ENCODE measurements around the gene ASS1.

ASS1 gene

DNA sequence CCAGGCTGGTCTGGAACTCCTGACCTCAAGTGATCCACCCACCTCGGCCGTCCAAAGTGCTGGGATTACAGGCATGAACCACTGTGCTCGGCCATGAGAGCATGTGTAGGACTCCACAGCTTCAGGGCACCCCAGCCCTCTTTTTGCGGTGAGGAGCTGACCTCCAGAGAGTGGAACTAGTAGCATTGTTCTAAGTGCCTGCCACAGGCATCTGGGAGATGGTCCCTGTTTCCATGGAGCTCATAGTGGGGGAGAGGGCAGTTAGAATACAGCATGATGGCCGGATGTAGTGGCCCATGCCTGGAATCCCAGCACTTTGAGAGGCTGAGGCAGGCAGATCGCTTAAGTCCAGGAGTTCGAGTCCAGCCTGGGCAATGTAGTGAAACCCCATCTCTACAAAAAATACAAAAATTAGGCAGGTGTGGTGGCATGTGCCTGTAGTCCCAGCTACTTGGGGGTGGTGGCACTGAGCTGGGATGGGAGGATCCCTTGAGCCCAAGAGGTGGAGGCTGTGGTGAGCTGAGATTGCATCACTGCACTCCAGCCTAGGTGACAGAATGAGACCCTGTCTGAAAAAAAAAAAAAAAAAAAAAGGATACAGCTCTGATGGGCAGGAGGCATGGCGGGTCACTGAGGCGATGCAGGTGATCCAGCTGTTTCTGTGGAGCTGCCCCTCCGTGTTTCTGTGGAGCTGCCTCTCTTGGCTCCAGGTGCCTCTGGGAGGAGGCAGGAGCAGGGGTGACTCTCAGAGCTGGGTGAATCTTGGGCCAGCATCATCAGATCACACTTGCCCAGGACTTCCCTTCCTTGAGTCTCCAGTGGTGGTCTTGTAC, 4.2 kb downstream of the ASS1 start:
- in situ Hi-C loops (cut with MboI; ENCODE audit: low pct_unique_long_range_greater_than_20kb, low sequenced_read_pairs), result no loop called here
- DNase-seq, result no peak

DNA sequence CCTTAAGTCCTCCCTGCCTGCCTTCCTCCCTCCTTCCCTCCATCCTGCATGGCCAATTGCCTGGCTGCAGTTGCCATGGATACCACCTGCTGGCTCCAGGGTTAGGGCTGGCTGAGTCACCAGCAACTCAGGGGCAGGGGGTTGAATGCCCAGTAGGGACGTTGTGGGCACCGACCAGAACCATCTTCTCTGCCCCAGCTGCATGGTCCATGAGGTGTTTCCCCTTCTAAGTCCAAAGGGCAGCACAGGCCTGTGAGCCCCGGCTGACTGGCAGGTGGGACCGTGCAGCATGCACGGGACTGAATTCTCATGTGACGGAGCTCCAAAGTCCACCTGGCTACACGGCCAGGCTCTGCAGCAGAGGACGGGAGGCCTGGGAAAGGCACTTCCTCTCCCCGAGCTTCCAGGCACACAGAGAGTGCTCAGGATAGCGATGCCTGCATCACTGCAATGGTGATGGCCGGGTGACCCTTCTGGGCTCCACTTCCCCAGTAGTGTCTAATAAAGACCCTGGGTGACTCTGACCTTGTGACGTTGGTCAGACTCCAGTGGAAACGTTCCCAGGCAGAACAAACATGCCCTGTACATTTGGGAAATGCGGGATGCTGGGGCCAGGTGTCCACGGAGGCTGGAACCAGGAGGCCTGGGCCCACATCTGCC, 5.7 kb downstream of the ASS1 start:
- no peak for DNase-seq
- in situ Hi-C loops (cut with MboI; ENCODE audit: low pct_unique_long_range_greater_than_20kb, low sequenced_read_pairs), result loop anchor here (10.0 kb wide), 1 partner anchor 224 kb away; no protein-coding TSS in a partner anchor

DNA sequence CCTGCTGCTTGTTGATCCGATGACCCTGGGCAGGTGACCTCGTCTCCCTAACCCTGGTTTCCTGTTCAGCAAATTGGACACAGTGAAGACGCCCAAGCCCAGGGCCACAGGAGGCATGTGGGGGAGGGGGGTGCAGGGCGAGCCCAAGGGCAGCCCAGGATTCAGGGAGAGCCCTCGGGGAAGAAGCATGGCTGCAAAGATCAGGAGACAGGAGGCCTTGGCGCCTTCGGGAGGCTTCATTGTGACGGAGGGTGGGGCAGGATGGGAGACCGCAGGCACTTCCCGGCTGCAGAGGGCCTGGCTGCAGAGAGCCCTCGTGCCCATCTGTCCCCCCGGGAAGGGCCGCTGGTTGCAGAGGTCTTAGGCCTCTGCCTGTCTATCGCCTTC, 6.2 kb downstream of the ASS1 start:
- no peak for DNase-seq
- in situ Hi-C loops (cut with MboI; ENCODE audit: low pct_unique_long_range_greater_than_20kb, low sequenced_read_pairs), result loop anchor here (10.0 kb wide), 1 partner anchor 224 kb away; no protein-coding TSS in a partner anchor

DNA sequence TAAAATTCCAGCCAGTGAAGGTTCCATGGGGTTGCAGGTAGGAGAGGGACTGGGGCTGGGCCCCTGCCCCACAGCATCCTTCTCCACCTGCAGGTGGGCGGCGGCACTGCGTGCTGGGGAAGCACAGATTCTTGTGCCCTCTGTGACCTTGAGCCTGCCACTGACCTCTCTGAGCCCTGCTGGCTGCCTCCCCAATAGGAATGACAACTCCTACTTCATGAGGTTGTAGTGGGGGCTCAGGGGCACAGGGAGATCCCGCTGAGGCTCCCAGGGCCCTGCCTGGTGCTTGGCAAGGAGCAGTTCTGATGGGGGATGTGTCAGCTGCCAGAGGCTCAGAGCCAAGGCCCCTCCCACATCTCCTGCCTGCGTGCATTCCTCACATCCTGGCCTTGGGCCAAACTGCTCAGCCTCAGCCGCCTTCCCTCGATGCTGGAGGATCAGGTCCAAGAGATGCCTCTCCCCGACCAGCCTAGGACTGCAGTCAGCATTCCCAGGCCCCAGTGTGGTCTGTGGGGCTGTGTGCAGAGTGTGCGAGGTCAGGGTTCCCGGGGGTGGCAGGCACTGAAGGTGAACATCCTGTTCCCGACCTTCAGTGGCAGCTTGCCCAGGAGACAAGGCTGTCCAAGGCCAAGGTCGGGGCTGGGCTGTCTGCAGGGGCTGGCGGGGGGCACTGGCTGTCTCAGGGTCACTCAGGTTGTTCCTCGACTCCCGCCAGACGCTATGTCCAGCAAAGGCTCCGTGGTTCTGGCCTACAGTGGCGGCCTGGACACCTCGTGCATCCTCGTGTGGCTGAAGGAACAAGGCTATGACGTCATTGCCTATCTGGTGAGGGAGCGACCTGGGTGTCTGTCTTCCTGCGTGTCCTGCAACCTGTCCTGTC, 7.0 kb downstream of the ASS1 start:
- peak; percentile 54 for DNase-seq
- in situ Hi-C loops (cut with MboI; ENCODE audit: low pct_unique_long_range_greater_than_20kb, low sequenced_read_pairs), result loop anchor here (10.0 kb wide), 1 partner anchor 223 kb away; no protein-coding TSS in a partner anchor

DNA sequence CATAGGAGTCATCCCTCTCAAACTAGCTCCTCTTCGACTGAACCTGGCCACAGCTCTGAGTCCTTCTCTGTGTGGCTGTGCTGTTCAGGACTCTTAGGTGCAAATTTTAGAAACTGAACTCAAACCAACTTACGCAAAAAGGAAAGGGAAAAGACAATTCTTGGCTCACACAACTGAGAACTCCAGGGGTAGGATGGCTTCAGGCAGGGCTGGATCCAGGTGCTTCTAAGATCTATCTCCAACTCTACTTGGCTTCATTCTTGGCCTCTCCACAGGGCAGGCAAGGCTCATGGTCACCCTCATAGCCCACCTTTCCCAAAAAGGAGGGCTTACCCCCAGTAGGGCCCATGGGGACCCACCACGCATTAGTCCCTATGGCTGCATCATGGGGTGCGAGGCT, 8.1 kb downstream of the ASS1 start:
- in situ Hi-C loops (cut with MboI; ENCODE audit: low pct_unique_long_range_greater_than_20kb, low sequenced_read_pairs), result loop anchor here (10.0 kb wide), 1 partner anchor 222 kb away; no protein-coding TSS in a partner anchor
- no peak for DNase-seq

DNA sequence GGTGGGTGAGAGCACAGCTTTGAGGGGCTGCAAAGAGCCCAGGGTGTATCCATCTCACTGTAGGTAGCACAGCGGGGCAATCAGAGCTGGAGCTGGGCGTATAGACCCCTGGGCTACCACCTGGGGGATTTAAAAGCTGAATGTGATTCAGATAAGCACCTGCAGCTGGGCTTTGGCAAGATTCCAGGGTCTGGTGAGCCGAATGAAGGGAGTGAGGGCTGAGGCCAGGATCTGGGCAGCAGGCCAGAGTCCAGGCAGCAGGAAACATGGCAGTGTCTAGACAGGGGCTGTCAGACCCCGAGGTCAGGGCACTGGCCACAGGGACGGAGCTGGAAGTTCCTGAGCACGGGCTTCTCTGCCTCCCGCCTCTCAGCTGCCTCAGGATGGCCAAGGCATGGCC, 8.7 kb downstream of the ASS1 start:
- no peak for DNase-seq
- in situ Hi-C loops (cut with MboI; ENCODE audit: low pct_unique_long_range_greater_than_20kb, low sequenced_read_pairs), result loop anchor here (10.0 kb wide), 1 partner anchor 221 kb away; no protein-coding TSS in a partner anchor

DNA sequence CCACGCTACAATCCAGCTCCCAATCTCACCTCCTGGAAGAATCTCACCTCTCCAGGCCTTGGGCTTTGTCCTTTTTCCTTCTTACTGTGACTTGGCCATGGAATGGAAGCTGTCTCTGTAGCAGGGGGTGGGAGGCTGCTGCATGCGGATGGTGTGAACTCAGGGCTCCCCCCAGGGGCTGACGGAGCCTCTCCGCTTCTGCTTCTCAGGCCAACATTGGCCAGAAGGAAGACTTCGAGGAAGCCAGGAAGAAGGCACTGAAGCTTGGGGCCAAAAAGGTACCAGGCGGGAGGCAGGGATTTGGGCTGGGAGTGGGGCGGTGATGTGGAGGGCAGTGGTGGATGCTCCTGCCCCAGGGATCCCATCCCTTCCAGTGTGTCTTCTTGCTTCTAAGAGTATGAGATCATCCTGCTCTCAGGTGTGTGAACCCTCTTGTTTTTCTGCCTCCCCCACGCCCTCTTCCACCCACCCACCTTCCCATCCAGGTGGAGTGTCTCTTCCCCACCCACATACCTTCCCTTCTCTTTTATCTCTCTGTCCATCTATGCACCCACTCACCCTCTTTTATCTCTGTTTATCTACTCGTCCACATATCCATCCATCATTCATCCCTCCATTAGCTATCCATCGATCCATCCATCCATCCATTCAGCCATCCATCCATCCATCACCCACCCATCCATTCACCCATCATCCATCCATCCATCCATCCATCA, 9.5 kb downstream of the ASS1 start:
- in situ Hi-C loops (cut with MboI; ENCODE audit: low pct_unique_long_range_greater_than_20kb, low sequenced_read_pairs), result loop anchor here (10.0 kb wide), 1 partner anchor 221 kb away; no protein-coding TSS in a partner anchor
- DNase-seq, result no peak

DNA sequence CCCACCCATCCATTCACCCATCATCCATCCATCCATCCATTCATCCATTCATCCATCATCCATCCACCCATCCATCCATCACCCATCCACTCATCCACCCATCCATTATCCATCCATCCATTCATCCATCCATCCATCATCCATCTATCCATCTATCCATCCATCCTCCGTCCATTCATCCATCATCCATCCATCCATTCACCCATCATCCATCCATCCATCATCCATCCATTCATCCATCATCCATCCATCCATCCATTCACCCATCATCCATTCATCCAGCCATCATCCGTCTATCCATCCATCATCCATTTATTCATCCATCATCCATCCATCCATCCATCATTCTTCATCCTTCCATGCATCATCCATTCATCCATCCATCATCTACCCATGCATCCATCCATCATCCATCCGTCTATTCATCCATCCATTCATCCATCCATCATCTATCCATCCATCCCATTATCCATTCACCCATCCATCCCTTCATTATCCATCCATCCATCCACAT, 10.1 kb downstream of the ASS1 start:
- in situ Hi-C loops (cut with MboI; ENCODE audit: low pct_unique_long_range_greater_than_20kb, low sequenced_read_pairs), result loop anchor here (10.0 kb wide), 1 partner anchor 220 kb away; no protein-coding TSS in a partner anchor
- no peak for DNase-seq

DNA sequence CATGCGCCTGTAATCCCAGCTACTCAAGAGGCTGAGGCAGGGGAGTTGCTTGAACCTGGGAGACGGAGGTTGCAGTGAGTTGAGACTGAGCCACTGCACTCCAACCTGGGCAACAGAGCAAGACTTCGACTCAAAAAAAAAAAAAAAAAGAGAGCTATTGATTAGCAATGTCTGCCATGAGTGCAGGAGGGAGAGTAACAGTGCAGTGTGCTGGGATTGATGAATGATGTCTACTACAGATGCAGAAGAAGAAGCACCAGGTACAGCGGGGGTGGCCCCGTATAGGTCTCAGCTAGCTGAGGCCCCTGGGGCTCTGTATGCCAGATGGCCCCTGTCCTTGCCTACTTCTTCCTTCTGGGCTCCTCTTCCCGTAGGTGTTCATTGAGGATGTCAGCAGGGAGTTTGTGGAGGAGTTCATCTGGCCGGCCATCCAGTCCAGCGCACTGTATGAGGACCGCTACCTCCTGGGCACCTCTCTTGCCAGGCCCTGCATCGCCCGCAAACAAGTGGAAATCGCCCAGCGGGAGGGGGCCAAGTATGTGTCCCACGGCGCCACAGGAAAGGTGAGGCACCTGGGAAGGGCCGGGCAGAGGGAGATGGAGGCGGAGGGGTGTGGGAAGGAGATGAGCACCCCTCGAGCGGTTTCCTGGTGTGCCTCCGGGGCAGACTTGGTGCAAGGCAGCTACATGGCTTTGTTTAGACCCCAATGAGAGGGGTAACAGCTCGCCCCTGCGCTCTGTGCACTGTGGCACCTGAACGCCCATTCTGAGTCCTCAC, 13.5 kb downstream of the ASS1 start:
- no peak for DNase-seq
- in situ Hi-C loops (cut with MboI; ENCODE audit: low pct_unique_long_range_greater_than_20kb, low sequenced_read_pairs), result loop anchor here (10.0 kb wide), 1 partner anchor 217 kb away; no protein-coding TSS in a partner anchor

DNA sequence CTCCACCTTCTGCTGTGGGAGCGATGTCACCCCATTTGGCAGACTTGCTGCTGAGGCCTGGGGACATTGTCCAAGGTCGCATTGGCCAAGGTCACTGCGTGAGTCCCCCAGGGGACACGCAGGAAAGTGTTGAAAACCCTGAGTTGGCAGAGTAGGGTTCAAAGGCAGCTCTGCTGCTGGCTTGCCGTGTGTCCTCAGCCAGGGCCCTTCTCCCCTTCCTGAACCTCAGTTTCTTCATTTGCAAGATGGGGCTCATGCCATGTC, 14.0 kb downstream of the ASS1 start:
- in situ Hi-C loops (cut with MboI; ENCODE audit: low pct_unique_long_range_greater_than_20kb, low sequenced_read_pairs), result loop anchor here (10.0 kb wide), 1 partner anchor 216 kb away; no protein-coding TSS in a partner anchor

DNA sequence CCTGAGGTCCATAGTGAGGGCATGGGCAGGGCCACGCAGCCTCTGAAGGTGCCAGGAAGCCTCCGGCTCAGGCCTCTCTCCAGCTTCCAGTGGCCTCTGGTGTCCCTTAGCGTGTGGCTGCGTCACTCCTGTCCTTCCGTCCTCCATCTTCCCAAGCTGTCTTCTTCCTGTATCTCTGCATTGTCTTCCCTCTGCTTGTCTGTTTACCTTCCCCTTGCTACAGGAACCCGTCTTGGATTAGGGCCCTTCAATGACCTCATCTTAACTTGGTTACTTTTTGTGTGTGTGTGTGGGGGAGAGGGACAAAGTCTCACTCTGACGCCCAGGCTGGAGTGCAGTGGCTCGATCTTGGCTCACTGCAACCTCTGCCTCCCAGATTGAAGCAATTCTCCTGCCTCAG, 14.4 kb downstream of the ASS1 start:
- in situ Hi-C loops (cut with MboI; ENCODE audit: low pct_unique_long_range_greater_than_20kb, low sequenced_read_pairs), result loop anchor here (10.0 kb wide), 1 partner anchor 216 kb away; no protein-coding TSS in a partner anchor
- DNase-seq, result no peak

More for the DNA sequence above, 14.0 kb downstream of the ASS1 start:
- DNase-seq, result no peak

DNA sequence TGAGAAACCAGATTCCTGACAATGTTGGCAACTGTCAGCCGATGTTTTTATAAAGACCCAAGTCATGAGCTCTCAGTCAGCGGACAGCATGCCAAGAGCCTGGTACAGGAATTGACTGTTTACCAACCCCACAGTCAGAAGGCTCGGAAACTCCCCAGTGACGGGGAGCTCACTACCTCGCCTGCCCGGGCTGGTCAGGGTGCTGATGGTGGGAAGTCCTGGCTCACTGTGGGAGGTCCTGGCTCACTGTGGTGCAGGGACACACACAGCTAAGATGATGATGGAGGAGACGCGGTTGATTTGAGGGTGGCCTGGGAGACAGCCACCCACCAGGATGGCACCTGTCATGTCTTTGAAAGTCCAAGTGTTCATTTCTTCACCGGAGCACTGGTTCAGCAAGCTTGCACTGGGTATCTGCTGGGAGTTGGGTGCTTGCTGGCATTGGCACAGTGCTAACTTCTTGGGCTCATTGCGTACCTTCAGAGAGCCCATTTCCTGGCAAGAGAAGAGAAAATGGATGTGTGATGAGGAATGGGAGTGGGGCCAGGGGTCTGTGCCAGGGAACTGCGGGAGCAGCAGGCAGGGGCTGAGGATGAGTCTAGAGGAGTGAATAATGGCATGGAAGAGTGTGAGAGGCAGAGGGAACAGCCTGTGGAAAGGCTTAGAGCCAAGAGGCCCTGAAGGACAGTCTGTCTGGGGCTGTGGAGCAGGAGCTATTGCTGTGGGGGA, 15.3 kb downstream of the ASS1 start:
- in situ Hi-C loops (cut with MboI; ENCODE audit: low pct_unique_long_range_greater_than_20kb, low sequenced_read_pairs), result loop anchor here (10.0 kb wide), 1 partner anchor 215 kb away; no protein-coding TSS in a partner anchor
- no peak for DNase-seq

DNA sequence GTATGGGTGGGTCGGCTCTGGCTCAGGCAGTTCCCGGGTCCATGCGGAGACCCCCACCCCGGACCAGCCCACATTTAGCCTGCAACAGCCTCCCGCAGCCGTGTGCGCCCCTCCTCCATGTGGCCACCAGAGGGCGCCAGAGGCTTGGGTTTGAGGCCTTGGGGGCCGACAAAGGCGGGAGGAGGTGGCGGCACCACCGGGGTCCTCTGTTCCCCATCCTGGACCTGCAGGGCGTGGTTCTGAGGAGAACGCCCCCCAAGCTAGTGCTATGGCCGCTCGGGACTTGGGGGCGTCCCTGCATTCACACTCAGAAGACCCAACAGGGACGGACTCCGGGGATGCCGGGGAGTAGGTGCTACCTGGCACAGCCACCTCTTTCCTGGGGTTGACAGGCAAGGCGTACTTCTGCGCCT, 16.5 kb downstream of the ASS1 start:
- in situ Hi-C loops (cut with MboI; ENCODE audit: low pct_unique_long_range_greater_than_20kb, low sequenced_read_pairs), result no loop called here
- DNase-seq, result peak; percentile 61

DNA sequence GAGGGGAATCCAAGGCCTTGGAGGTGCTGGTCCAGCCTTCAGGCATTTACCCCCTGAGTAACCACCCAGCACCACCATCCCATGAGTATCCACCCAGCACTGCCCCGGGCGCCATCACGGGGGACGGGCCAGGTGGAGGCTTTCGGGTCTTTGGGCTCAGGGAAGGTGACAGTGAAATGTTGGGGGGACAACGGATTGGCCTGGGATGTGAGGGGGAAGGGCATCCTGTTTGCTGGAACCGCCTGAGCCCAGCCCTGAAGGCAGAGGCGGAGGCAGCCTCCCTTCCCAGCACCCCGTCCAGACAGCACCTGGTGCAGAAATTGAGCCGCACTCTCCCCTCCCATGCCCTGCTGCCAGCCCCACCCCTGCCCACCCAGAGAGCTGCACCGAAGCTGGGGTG, 17.0 kb downstream of the ASS1 start:
- in situ Hi-C loops (cut with MboI; ENCODE audit: low pct_unique_long_range_greater_than_20kb, low sequenced_read_pairs), result no loop called here
- no peak for DNase-seq

DNA sequence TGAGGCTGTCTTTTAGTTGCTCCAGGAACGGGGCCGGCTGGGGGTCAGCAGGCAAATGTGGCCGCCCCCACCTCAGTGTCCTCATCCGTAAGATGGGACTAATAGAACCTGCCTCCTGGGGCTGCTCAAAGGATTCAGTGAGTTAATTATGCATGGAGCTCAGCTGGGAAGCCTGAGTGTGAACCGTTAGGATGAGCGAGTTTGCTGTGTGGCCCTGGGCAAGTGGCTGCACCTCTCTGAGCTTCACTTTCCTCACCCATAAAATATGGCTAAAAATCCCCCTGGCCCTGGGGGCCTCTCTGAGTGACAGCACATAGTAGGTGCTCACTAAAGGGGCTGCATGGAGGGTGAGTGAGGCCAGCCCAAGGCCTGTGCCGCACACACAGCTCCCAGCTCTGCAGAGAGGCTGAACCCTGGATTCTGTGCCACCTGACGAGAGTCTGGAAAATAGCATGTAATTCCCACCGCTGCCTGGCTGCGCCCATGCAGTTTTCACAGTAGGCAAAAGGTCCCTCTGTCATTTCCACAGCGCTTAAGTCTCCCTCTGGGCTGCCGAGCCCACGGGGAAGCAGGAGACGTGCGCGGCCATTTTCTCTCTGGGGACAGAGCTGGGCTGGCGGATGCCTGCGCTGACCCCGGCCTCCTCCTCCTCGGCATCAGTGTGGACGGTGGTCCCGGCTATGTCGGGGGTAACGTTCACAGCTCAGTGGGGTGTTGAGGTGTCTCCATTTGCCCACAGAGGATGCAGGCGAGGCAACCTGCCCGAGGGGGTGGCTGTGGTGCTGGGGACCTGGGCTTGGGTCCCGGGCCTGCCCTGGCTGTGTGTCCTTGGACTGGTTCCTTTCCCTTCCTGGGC, 18.2 kb downstream of the ASS1 start:
- no peak for DNase-seq
- in situ Hi-C loops (cut with MboI; ENCODE audit: low pct_unique_long_range_greater_than_20kb, low sequenced_read_pairs), result no loop called here
